ENCODE measurements around the gene TNNI3. TPM values are rescaled to one million over a fixed set of nuclear protein-coding genes. Genes with fewer than 3 reads are reported as not detected.
A peak's percentile ranks its signal among the peaks of the same experiment; 100 is the strongest.

Gene TNNI3
- total and polyA plus RNA-seq, 9 of the 15 experiments (the other 6 are each of a cell fraction or from before 2014, with no cell fraction given), result 4.7 to 158 (median 42.0) TPM

- TF ChIP-seq KAT7 (CRISPR knock-in tag; IDR thresholded peaks at IDR 0.05; ENCODE audit: borderline replicate concordance) (no peak), NEUROD1 (IDR thresholded peaks at IDR 0.05; ENCODE audit: borderline replicate concordance, low read depth, low read length, partially characterized antibody) (peak; percentile 47), HOXB6 (CRISPR knock-in tag; IDR thresholded peaks at IDR 0.05; ENCODE audit: borderline replicate concordance) (no peak), TCF7 (IDR thresholded peaks at IDR 0.05; ENCODE audit: borderline replicate concordance) (no peak), ZFPM2 (CRISPR knock-in tag; IDR thresholded peaks at IDR 0.05) (no peak), BRD9 (IDR thresholded peaks at IDR 0.05; ENCODE audit: low read depth, partially characterized antibody) (peak; percentile 45), HIVEP1 (CRISPR knock-in tag; IDR thresholded peaks at IDR 0.05) (peak; percentile 75; the same call in 1 of the 2 replicates), MAFK (IDR thresholded peaks at IDR 0.05; ENCODE audit: low read length) (no peak), TRIM28 (IDR thresholded peaks at IDR 0.05) (no peak; the same call in 1 of the 2 replicates), KDM2B (CRISPR knock-in tag; IDR thresholded peaks at IDR 0.05) (no peak), TCF7L2 (IDR thresholded peaks at IDR 0.05; ENCODE audit: low read depth, low read length) (peak; percentile 55; the same call in 1 of the 2 replicates), CBX2 (IDR thresholded peaks at IDR 0.05; ENCODE audit: insufficient read depth, low read length, poor library complexity, severe bottlenecking) (no peak), TAF1 (IDR thresholded peaks at IDR 0.05; ENCODE audit: control insufficient read depth, extremely low read depth, insufficient read depth, low read length, severe bottlenecking) (peak; percentile 64), SUPT5H (IDR thresholded peaks at IDR 0.05) (peak; percentile 84), CXXC5 (CRISPR knock-in tag; IDR thresholded peaks at IDR 0.05) (peak; percentile 72), SRSF7 (optimal IDR thresholded peaks at IDR 0.05; ENCODE audit: low read depth, low read length) (no peak), TRIM25 (IDR thresholded peaks at IDR 0.05; ENCODE audit: borderline replicate concordance) (no peak), PHTF2 (CRISPR knock-in tag; IDR thresholded peaks at IDR 0.05) (no peak), POLR2AphosphoS5 (IDR thresholded peaks at IDR 0.05; ENCODE audit: control insufficient read depth, insufficient read depth, low read depth, low read length) (peak; percentile 59; the same call in 1 of the 2 replicates), CTBP1 (IDR thresholded peaks at IDR 0.05; ENCODE audit: borderline replicate concordance) (peak; percentile 64; the same call in 1 of the 2 replicates), CREM (IDR thresholded peaks at IDR 0.05; ENCODE audit: low read depth) (peak; percentile 97), HNRNPH1 (optimal IDR thresholded peaks at IDR 0.05; ENCODE audit: low read depth, low read length) (no peak), HDAC8 (tag; IDR thresholded peaks at IDR 0.05) (no peak), SRSF3 (IDR thresholded peaks at IDR 0.05; ENCODE audit: insufficient read depth, low read length) (no peak)
Observed at GRCh38 chr19:55117663-55118391, 39.7 kb downstream of the TNNI3 start (continued).
